NCI-H82 (cell line): ENCODE data around the gene PTPN4.
A peak's percentile ranks its signal among the peaks of the same experiment; 100 is the strongest.

Source experiments
- DNase-seq: peaks from one replicate; lab custom pipeline; 2025; lab: John Stamatoyannopoulos, UW

Gene PTPN4

GRCh38 chr2:119809339-119810048 lies 49.8 kb downstream of the PTPN4 start:
- DNase-seq, result no peak

GRCh38 chr2:119810049-119810630 lies 50.4 kb downstream of the PTPN4 start:
- DNase-seq, result no peak

- DNase-seq, result no peak
Observed at GRCh38 chr2:119814216-119814615, 54.5 kb downstream of the PTPN4 start.

- no peak for DNase-seq
Observed at GRCh38 chr2:119818792-119819191, 59.1 kb downstream of the PTPN4 start.

- DNase-seq, result no peak
Observed at GRCh38 chr2:119819846-119820245, 60.1 kb downstream of the PTPN4 start.

- DNase-seq, result peak; percentile 85
Observed at GRCh38 chr2:119820275-119820674, 60.6 kb downstream of the PTPN4 start.

- DNase-seq, result no peak
Observed at GRCh38 chr2:119821266-119821665, 61.5 kb downstream of the PTPN4 start.

- DNase-seq, result peak; percentile 40
Observed at GRCh38 chr2:119823734-119824334, 64.1 kb downstream of the PTPN4 start.

- peak; percentile 75 for DNase-seq
Observed at GRCh38 chr2:119826370-119826961, 66.7 kb downstream of the PTPN4 start.

GRCh38 chr2:119827866-119828507 lies 68.3 kb downstream of the PTPN4 start:
- peak; percentile 34 for DNase-seq

- DNase-seq, result no peak
Observed at GRCh38 chr2:119836455-119837142, 76.9 kb downstream of the PTPN4 start.

- no peak for DNase-seq
Observed at GRCh38 chr2:119837350-119837749, 77.6 kb downstream of the PTPN4 start.

- DNase-seq, result no peak
Observed at GRCh38 chr2:119837759-119838158, 78.0 kb downstream of the PTPN4 start.

GRCh38 chr2:119838179-119838578 lies 78.5 kb downstream of the PTPN4 start:
- DNase-seq, result no peak

- no peak for DNase-seq
Observed at GRCh38 chr2:119841550-119841949, 81.8 kb downstream of the PTPN4 start.

- peak; percentile 19 for DNase-seq
Observed at GRCh38 chr2:119846021-119846420, 86.3 kb downstream of the PTPN4 start.

GRCh38 chr2:119849838-119850565 lies 90.3 kb downstream of the PTPN4 start:
- no peak for DNase-seq

- no peak for DNase-seq
Observed at GRCh38 chr2:119852214-119852613, 92.5 kb downstream of the PTPN4 start.

GRCh38 chr2:119853777-119854399 lies 94.2 kb downstream of the PTPN4 start:
- no peak for DNase-seq

- DNase-seq, result no peak
Observed at GRCh38 chr2:119856469-119856901, 96.8 kb downstream of the PTPN4 start.

- DNase-seq, result no peak
Observed at GRCh38 chr2:119857742-119858141, 98.0 kb downstream of the PTPN4 start.
